K562 (cell line): ENCODE results near the gene ZFAND2B. TPM values are rescaled to one million over a fixed set of nuclear protein-coding genes. Genes with fewer than 3 reads are reported as not detected.

Experiments used
- ATAC-seq: fragments of 200-7000 bp; cut with Tn5 transposase; 3 replicates; pipeline ENCODE4 v1.9.1; 2020; ENCODE audit warnings: moderate library complexity
- Bru-seq: library from RNA; stranded (reverse); fragments of 400-500 nt; gene quantifications from one replicate; lab custom pipeline; 2021; lab: Mats Ljungman, UMichigan
- BruChase-seq, 2 experiments: library from RNA; stranded (reverse); fragments of 400-500 nt; gene quantifications; one replicate each; lab custom pipeline; 2021; lab: Mats Ljungman, UMichigan
- BruUV-seq: library from RNA; stranded (reverse); fragments of 400-500 nt; replicated peaks from 2 replicates; lab custom pipeline; 2021; lab: Mats Ljungman, UMichigan
- CTCF ChIA-PET: fragments of 300-600 bp; formaldehyde crosslinking; extraction: SDS; loops from one replicate; lab custom pipeline; 2021; ENCODE audit warnings: low intra/inter-chr PET ratio; lab: Yijun Ruan, JAX
- POLR2A ChIA-PET: fragments of 300-600, 350-650 bp; sonication (Branson Sonifier 250); formaldehyde crosslinking; extraction: SDS; loops from one replicate; lab custom pipeline; 2021; ENCODE audit warnings: antibody characterized with exemption, inconsistent platforms; lab: Yijun Ruan, JAX
- DNase-seq, 4 experiments: peaks; one replicate each; pipeline versions ENCODE4 v3.0.0 to v3.0.0-alpha.2; 2011 to 2018; ENCODE audit warnings: low spot score in 3 of 4, mixed read lengths in 3 of 4; ENCODE audit errors: extremely low read depth in 1 of 4
- FAIRE-seq: peaks from 2 replicates; lab custom pipeline; 2011; peaks lifted over from hg19 to GRCh38; lab: Jason Lieb, UNC
- H2AFZ ChIP-seq: 2 replicates; pipeline ENCODE4 v1.6.0; 2011; ENCODE audit warnings: low read depth, low read length, control low read depth, inconsistent platforms
- H3K27ac ChIP-seq: fragments of 200-600 bp; 3 replicates; pipeline ENCODE4 v1.8.0; 2011; ENCODE audit warnings: low read depth, mild to moderate bottlenecking, control low read depth, inconsistent platforms, low read length, moderate library complexity, mixed read lengths; ENCODE audit errors: extremely low read depth
- H3K27me3 ChIP-seq, 2 experiments: fragments of 300-600 bp in 1 of 2; 2 replicates in 1 of 2; 3 replicates in 1 of 2; pipeline versions ENCODE4 v1.6.0 to v1.8.0; 2011; ENCODE audit warnings: inconsistent platforms in 2 of 2, low read length in 2 of 2, mild to moderate bottlenecking in 1 of 2, mixed read lengths in 1 of 2, moderate library complexity in 1 of 2; ENCODE audit not compliant: control insufficient read depth in 2 of 2, insufficient read depth in 2 of 2
- H3K36me3 ChIP-seq: fragments of 300-600 bp; 3 replicates; pipeline ENCODE4 v1.8.0; 2011; ENCODE audit warnings: mild to moderate bottlenecking, low read length, inconsistent platforms; ENCODE audit not compliant: control insufficient read depth, insufficient read depth
- H3K4me1 ChIP-seq, 2 experiments: fragments of 200-600 bp in 1 of 2; replicated peaks in 1 of 2; 2 replicates in 1 of 2; 3 replicates in 1 of 2; pipeline versions ENCODE4 v1.5.1 to v1.8.0; 2011; ENCODE audit warnings: inconsistent platforms in 2 of 2, low read length in 2 of 2, mild to moderate bottlenecking in 1 of 2, mixed read lengths in 1 of 2, moderate library complexity in 1 of 2; ENCODE audit not compliant: control insufficient read depth in 2 of 2, insufficient read depth in 2 of 2
- H3K4me2 ChIP-seq: 2 replicates; pipeline ENCODE4 v1.6.1; 2011; ENCODE audit warnings: low read length, control low read depth, inconsistent platforms, mixed read lengths; ENCODE audit not compliant: insufficient read depth
- H3K4me3 ChIP-seq: fragments of 200-600 bp; sonication (generic), shearing (Covaris generic); 2 replicates; pipeline ENCODE4 v1.5.1; 2016; ENCODE audit warnings: control low read depth, inconsistent platforms
- H3K79me2 ChIP-seq: fragments of 200-600 bp; 3 replicates; pipeline ENCODE4 v1.8.0; 2011; ENCODE audit warnings: low read length, inconsistent platforms; ENCODE audit not compliant: control insufficient read depth, insufficient read depth
- H3K9ac ChIP-seq, 2 experiments: 2 replicates each; pipeline versions ENCODE4 v1.6.0 to v1.6.1; 2011; ENCODE audit warnings: low read depth in 2 of 2, low read length in 2 of 2, control low read depth in 1 of 2, inconsistent platforms in 1 of 2, mild to moderate bottlenecking in 1 of 2, mixed read lengths in 1 of 2; ENCODE audit not compliant: insufficient read depth in 1 of 2
- H3K9me1 ChIP-seq: one replicate; pipeline ENCODE4 v1.6.0; 2011; ENCODE audit warnings: inconsistent platforms, mild to moderate bottlenecking, low read length, moderate library complexity; ENCODE audit not compliant: control insufficient read depth, insufficient read depth
- H3K9me3 ChIP-seq: replicated peaks from 2 replicates; pipeline ENCODE4 v1.5.1; 2011; ENCODE audit warnings: low read depth, low read length, inconsistent platforms; ENCODE audit not compliant: control insufficient read depth, insufficient read depth
- H4K20me1 ChIP-seq: replicated peaks from 2 replicates; pipeline ENCODE4 v1.6.1; 2011; ENCODE audit warnings: low read length, inconsistent platforms, mixed read lengths; ENCODE audit not compliant: control insufficient read depth, insufficient read depth
- EP400 ChIP-seq: fragments of 450-650 bp; IDR thresholded peaks from 2 replicates; pipeline ENCODE4 v1.6.1; 2017; ENCODE audit warnings: antibody characterized with exemption, mild to moderate bottlenecking, moderate library complexity
- ETS2 ChIP-seq: IDR thresholded peaks from 2 replicates; pipeline ENCODE4 v1.6.1; 2016; ENCODE audit warnings: borderline replicate concordance, missing genetic modification characterization, mild to moderate bottlenecking, moderate library complexity, missing compliant biosample characterization; ENCODE audit not compliant: poor library complexity, severe bottlenecking
- GATAD2B ChIP-seq: fragments of 450-650 bp; IDR thresholded peaks from 2 replicates; pipeline ENCODE4 v1.6.1; 2017; ENCODE audit warnings: mild to moderate bottlenecking, borderline replicate concordance
- NR1H2 ChIP-seq: sonication (generic); formaldehyde crosslinking; IDR thresholded peaks from 2 replicates; pipeline ENCODE4 v1.4.0; 2020; ENCODE audit warnings: mild to moderate bottlenecking, missing genetic modification reagents
- PML ChIP-seq: IDR thresholded peaks from 2 replicates; pipeline ENCODE4 v1.6.1; 2012; ENCODE audit warnings: low read length, inconsistent platforms
- TAF1 ChIP-seq: IDR thresholded peaks from 2 replicates; pipeline ENCODE4 v1.6.1; 2011; ENCODE audit warnings: mild to moderate bottlenecking, low read length, moderate library complexity; ENCODE audit not compliant: insufficient read depth, control insufficient read depth, severe bottlenecking; ENCODE audit errors: extremely low read depth
- ZBTB7A ChIP-seq: IDR thresholded peaks from 2 replicates; pipeline ENCODE4 v1.6.1; 2011; ENCODE audit warnings: low read depth, mild to moderate bottlenecking, low read length, moderate library complexity, borderline replicate concordance; ENCODE audit not compliant: control insufficient read depth
- ZNF239 ChIP-seq: fragments of 250-450 bp; sonication (Bioruptor Pico); IDR thresholded peaks from 2 replicates; pipeline ENCODE4 v1.4.0; 2020; ENCODE audit warnings: mild to moderate bottlenecking
- WGBS: fragments of 100-300 bp; shearing (Covaris generic); methylation state at CpG from one replicate; pipeline ENCODE4 v1.1.6; 2016; ENCODE audit warnings: low coverage, mixed read lengths; ENCODE audit not compliant: insufficient coverage; ENCODE audit errors: missing lambda C conversion rate; 5-methylcytosine and 5-hydroxymethylcytosine counted together
- in situ Hi-C: fragments of 300-500 bp; cut with MboI; formaldehyde crosslinking; loops from 4 replicates; pipeline ENCODE4 v1.15.0; 2018; ENCODE audit warnings: inconsistent platforms, mixed read lengths
- intact Hi-C: fragments of 100-400 bp; cut with micrococcal nuclease; formaldehyde crosslinking; loops from 2 replicates; pipeline ENCODE4 v1.14.2; 2022
- long read RNA-seq, 3 experiments: library from polyadenylated mRNA in 2 of 3; library from RNA in 1 of 3; unstranded in 2 of 3; stranded (forward) in 1 of 3; transcript quantifications; one replicate each; pipeline ENCODE4 v2.0.0, GENCODE V29; 2019 to 2022
- polyA minus RNA-seq, 3 experiments: library from RNA; depleted of rRNA, polyadenylated mRNA; stranded (reverse); fragments of >200 nt; gene quantifications; 2 replicates each; pipeline ENCODE4 v1.2.3, GENCODE V29; 2011
- polyA plus RNA-seq, 8 experiments: library from polyadenylated mRNA; depleted of rRNA in 4 of 8; stranded (reverse) in 5 of 8; unstranded in 3 of 8; fragments of >200 nt; fragmentation: Nextera tagmentation in 2 of 8; fragmentation: Illumina TruSeq in 1 of 8; extraction: Ambion mirVana in 2 of 8; extraction: Trizol in 1 of 8; gene quantifications; 2 replicates each; pipeline versions ENCODE4 v1.2.1 to v1.2.3, GENCODE V29; 2011 to 2014; ENCODE audit warnings: inconsistent platforms in 1 of 8, missing spikeins in 1 of 8
- total RNA-seq, 7 experiments: library from RNA; depleted of rRNA in 6 of 7; stranded (reverse); fragments of >200 nt in 6 of 7; fragmentation: Illumina TruSeq in 2 of 7; extraction: Trizol in 2 of 7; gene quantifications; 2 replicates each; pipeline versions ENCODE4 v1.2.1 to v1.2.3, GENCODE V29; 2011 to 2021; ENCODE audit warnings: low replicate concordance in 1 of 7
- TF ChIP-seq, protein P1 (sequence below), 2 experiments: IDR thresholded peaks; 2 replicates each; pipeline ENCODE4 v1.6.1; 2012; ENCODE audit warnings: improper control_type of control experiment in 2 of 2, low read depth in 2 of 2, low read length in 2 of 2, borderline replicate concordance in 1 of 2

The ZFAND2B gene, protein sequence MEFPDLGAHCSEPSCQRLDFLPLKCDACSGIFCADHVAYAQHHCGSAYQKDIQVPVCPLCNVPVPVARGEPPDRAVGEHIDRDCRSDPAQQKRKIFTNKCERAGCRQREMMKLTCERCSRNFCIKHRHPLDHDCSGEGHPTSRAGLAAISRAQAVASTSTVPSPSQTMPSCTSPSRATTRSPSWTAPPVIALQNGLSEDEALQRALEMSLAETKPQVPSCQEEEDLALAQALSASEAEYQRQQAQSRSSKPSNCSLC
- total RNA-seq (2011; cell fraction: chromatin; rRNA removed; ENCODE audit: low replicate concordance) = 42.0 and 82.9 TPM in 2 replicates
- 50.0 and 55.0 TPM in 2 replicates for total RNA-seq (2011; cell fraction: nucleolus; rRNA removed)
- total RNA-seq (2011; cell fraction: nucleoplasm; rRNA removed) = 42.8 and 47.7 TPM in 2 replicates
- 29.8 and 37.3 TPM in 2 replicates for total RNA-seq (2014; rRNA removed)
- 10.1 and 16.5 TPM in 2 replicates for total RNA-seq (2014; rRNA removed; fragmentation: Illumina TruSeq; extraction: Trizol)
- 21.6 and 22.7 TPM in 2 replicates for total RNA-seq (2015; rRNA removed; fragmentation: Illumina TruSeq; extraction: Trizol)
- total RNA-seq (2021) = 28.2 and 31.4 TPM in 2 replicates
- 26.1 and 30.9 TPM in 2 replicates for polyA plus RNA-seq (2011; rRNA removed)
- 39.1 and 58.4 TPM in 2 replicates for polyA plus RNA-seq (2011; cell fraction: cytosol; rRNA removed)
- 115 and 124 TPM in 2 replicates for polyA plus RNA-seq (2011; cell fraction: nucleus; rRNA removed)
- polyA plus RNA-seq (2012) = 24.2 and 33.2 TPM in 2 replicates
- polyA plus RNA-seq (2014; fragmentation: Illumina TruSeq; extraction: Trizol) = 28.9 and 33.0 TPM in 2 replicates
- 10 to 100 TPM in 1 of 2 experiments, 1 to 10 TPM in 1; 9.9 to 14.6 TPM for polyA plus RNA-seq (2014; fragmentation: Nextera tagmentation; extraction: Ambion mirVana)
- polyA plus RNA-seq (2014; rRNA removed) = 26.0 and 33.3 TPM in 2 replicates
- polyA minus RNA-seq (2011; rRNA and poly(A)+ RNA removed) = 17.4 and 22.6 TPM in 2 replicates
- polyA minus RNA-seq (2011; cell fraction: cytosol; rRNA and poly(A)+ RNA removed) = 9.4 and 20.1 TPM in 2 replicates
- 21.3 and 28.5 TPM in 2 replicates for polyA minus RNA-seq (2011; cell fraction: nucleus; rRNA and poly(A)+ RNA removed)
- Bru-seq, nascent RNA = percentile 62 among the genes with signal in this experiment
- BruChase-seq, experiment 1, labeled RNA remaining after a 2-hour chase = percentile 59 among the genes with signal in this experiment
- percentile 70 among the genes with signal in this experiment for BruChase-seq, experiment 2, labeled RNA remaining after a 6-hour chase
- long read RNA-seq, experiment 1, transcript ZFAND2B-212 (10 exons, 1,199 nt) = minor isoform, 12 of 75 reads
- long read RNA-seq, experiment 1, transcript ZFAND2B-201 (9 exons, 1,314 nt) = major isoform, 33 of 75 reads
- long read RNA-seq, experiment 1, transcript ZFAND2B-217 (8 exons, 971 nt) = minor isoform, 7 of 75 reads
- long read RNA-seq, experiment 1, partial matches to known transcripts = 16 of 75 reads
- long read RNA-seq, experiment 1, other reads (novel, unspliced or antisense) = 6 of 75 reads
- long read RNA-seq, experiment 2, transcript ZFAND2B-201 (9 exons, 1,314 nt) = minor isoform, 8 of 26 reads
- long read RNA-seq, experiment 2, transcript ZFAND2B-212 (10 exons, 1,199 nt) = major isoform, 10 of 26 reads
- long read RNA-seq, experiment 2, partial matches to known transcripts = 2 of 26 reads
- long read RNA-seq, experiment 2, other reads (novel, unspliced or antisense) = 4 of 26 reads
- long read RNA-seq, experiment 3, transcript ZFAND2B-201 (9 exons, 1,314 nt) = major isoform, 12 of 31 reads
- long read RNA-seq, experiment 3, transcript ZFAND2B-212 (10 exons, 1,199 nt) = minor isoform, 11 of 31 reads
- long read RNA-seq, experiment 3, partial matches to known transcripts = 0 of 31 reads
- long read RNA-seq, experiment 3, other reads (novel, unspliced or antisense) = 5 of 31 reads

DNA sequence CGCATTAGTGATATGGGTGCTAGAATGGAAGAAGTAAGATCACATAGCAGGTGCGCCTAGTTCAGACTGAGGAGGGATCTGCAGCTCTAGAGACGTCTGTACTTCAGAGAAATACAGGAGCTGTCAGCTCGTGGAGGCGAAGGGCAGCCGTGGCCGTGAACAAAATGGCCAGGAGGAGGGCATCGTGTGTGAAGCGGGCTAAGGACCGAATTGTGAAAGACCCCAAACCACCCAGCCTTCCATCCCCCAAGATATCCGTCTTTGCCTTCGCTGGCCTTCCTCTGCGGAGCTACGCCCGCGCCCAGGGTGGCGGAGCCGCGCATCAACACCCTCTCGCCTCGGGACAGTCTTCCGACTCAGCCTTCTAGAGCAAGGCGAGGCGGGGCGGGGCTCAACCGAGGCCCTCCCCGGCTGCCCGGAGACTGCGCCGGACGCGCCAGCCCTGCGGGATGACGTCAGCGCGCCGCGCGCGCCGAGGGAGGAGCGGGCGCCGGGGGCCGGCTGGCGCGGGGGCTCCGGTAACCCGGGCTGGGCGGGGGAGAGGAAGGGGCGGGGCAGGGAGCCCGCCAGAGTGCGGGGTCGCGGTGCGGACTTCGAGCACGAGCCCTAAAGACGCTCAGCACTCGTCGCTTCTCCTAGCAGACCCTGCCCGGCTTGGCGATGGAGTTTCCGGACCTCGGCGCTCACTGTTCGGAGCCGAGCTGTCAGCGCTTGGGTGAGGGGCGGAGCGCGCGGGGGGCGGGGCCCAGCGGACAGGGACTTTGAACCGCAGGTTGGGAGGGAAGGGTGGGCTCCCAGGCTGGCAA lies at the start of gene ZFAND2B:
ZFAND2B (plus strand) TSS at position 455 of the 806 bp plus-strand sequence; CDS start at position 661, 206 bp downstream.
- Histone ChIP-seq H3K27me3 (no peaks in the 10 kb centered on the region), H3K79me2 (no peaks in the 10 kb centered on the region), H3K9me1 (no peaks in the 10 kb centered on the region), H3K27ac (peak within 1 kb of the TSS; percentile 81), H3K9me3 (0 out of 2 replicates have a peak, but pooled peaks cover 2% of the 10 kb centered on the region), H3K4me1 (peaks cover 16 to 17% of the 10 kb centered on the region in 2 experiments; a peak in 4 of 5 replicates), H3K36me3 (peaks cover 43% of the 10 kb centered on the region; the same call in 2 of the 3 replicates), H4K20me1 (peaks cover 11% of the 10 kb centered on the region; the same call in 1 of the 2 replicates), H3K4me3 (peak within 1 kb of the TSS; percentile 61), H2AFZ (peak within 1 kb of the TSS; percentile 95), H3K4me2 (peak within 1 kb of the TSS; percentile 94), H3K9ac (peak within 1 kb of the TSS; percentile 86 to 93)
- 2% methylated on average over 8 of the region's 76 CpGs for WGBS
- in situ Hi-C loops (loop anchor here (5.0 kb wide), 1 partner anchor 34 kb away; the partner anchor contains the start of gene SLC23A3), intact Hi-C loops (loop anchor here (1.0 to 2.0 kb wide), 2 partner anchors 23 to 30 kb away; partner anchors contain the start of genes ANKZF1, ATG9A and CNPPD1)
- peak; percentile 73 for FAIRE-seq
- CTCF ChIA-PET = no interaction called here
- peak; percentile 93 to 95 (median 94) for DNase-seq
- POLR2A ChIA-PET = interaction anchor here (0.7 to 1.5 kb wide), 15 partner anchors 9 to 89 kb away, joined by 3 to 8 read pairs (median 3); partner anchors contain the start of genes ABCB6, ANKZF1, ATG9A and CNPPD1
- TSS peak; percentile 92 for BruUV-seq
- peak; percentile 97 for ATAC-seq
- TF ChIP-seq TAF1 (peak; percentile 87), GATAD2B (0 out of 2 replicates have a peak, but pooled peaks have one; percentile 50), EP400 (peak; percentile 59), ZBTB7A (peak; percentile 64; the same call in 1 of the 2 replicates), PML (peak; percentile 68; the same call in 1 of the 2 replicates), NR1H2 (CRISPR knock-in tag) (no peak), ETS2 (tag) (no peak), ZNF239 (no peak)
- TF ChIP-seq, protein P1, sequence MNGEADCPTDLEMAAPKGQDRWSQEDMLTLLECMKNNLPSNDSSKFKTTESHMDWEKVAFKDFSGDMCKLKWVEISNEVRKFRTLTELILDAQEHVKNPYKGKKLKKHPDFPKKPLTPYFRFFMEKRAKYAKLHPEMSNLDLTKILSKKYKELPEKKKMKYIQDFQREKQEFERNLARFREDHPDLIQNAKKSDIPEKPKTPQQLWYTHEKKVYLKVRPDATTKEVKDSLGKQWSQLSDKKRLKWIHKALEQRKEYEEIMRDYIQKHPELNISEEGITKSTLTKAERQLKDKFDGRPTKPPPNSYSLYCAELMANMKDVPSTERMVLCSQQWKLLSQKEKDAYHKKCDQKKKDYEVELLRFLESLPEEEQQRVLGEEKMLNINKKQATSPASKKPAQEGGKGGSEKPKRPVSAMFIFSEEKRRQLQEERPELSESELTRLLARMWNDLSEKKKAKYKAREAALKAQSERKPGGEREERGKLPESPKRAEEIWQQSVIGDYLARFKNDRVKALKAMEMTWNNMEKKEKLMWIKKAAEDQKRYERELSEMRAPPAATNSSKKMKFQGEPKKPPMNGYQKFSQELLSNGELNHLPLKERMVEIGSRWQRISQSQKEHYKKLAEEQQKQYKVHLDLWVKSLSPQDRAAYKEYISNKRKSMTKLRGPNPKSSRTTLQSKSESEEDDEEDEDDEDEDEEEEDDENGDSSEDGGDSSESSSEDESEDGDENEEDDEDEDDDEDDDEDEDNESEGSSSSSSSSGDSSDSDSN (IDR thresholded peaks at IDR 0.05; ENCODE audit: borderline replicate concordance in 1 of 2, low read depth in 2 of 2, low read length in 2 of 2) = 0 out of 4 replicates have a peak, but pooled peaks have one; percentile 24 to 50
